Pancreas (tissue), 10 donors: ENCODE measurements around the gene AP3D1. TPM values are rescaled to one million over a fixed set of nuclear protein-coding genes. Genes with fewer than 3 reads are reported as not detected.
"Not testable (repeated sequence)": the region's sequence is repeated elsewhere in the genome, so short reads cannot be mapped to it uniquely, and the experiment has no call there.

Experiments used
- ATAC-seq, 4 donors: fragments of 200-7000 bp; cut with Tn5 transposase; one replicate each; pipeline versions ENCODE4 v1.8.0 to v1.9.1; 2020; ENCODE audit warnings: mild to moderate bottlenecking in 4 of 4, moderate library complexity in 4 of 4
- DNase-seq, 6 donors: peaks; one replicate each; pipeline ENCODE4 v3.0.0-alpha.2; 2020
- FAIRE-seq: peaks from 2 replicates; lab custom pipeline; 2012; peaks lifted over from hg19 to GRCh38; lab: Jason Lieb, UNC
- H3K27ac ChIP-seq, 4 donors: fragments of 200-600 bp; sonication (generic); 1 replicate in 3 of 4; 2 replicates in 1 of 4; pipeline versions ENCODE4 v1.5.0 to v1.8.0; 2020
- H3K27me3 ChIP-seq, 4 donors: fragments of 200-600 bp; one replicate each; pipeline ENCODE4 v1.8.0; 2021
- H3K36me3 ChIP-seq, 3 donors: fragments of 200-600 bp; sonication (generic) in 1 of 3; one replicate each; pipeline versions ENCODE4 v1.5.0 to v1.8.0; 2020 to 2021
- H3K4me1 ChIP-seq, 3 donors: fragments of 200-600 bp; one replicate each; pipeline ENCODE4 v1.8.0; 2021
- H3K4me3 ChIP-seq, 4 donors: fragments of 200-600 bp; sonication (generic) in 2 of 4; one replicate each; pipeline versions ENCODE4 v1.5.0 to v1.8.0; 2020 to 2021
- H3K9me3 ChIP-seq, 4 donors: fragments of 200-600 bp; one replicate each; pipeline ENCODE4 v1.8.0; 2021
- CTCF ChIP-seq, 4 donors: fragments of 200-600 bp; sonication (generic) in 3 of 4; IDR thresholded peaks; one replicate each; pipeline versions ENCODE4 v1.5.0 to v1.8.0; 2021; ENCODE audit warnings: antibody characterized with exemption in 4 of 4
- WGBS, 2 donors: extraction: QIAGEN DNeasy Blood & Tissue Kit; methylation state at CpG; one replicate each; pipeline ENCODE4 v1.1.7; 2013; 5-methylcytosine and 5-hydroxymethylcytosine counted together
- intact Hi-C, 3 donors: fragments of 100-400 bp; cut with DNase I; formaldehyde crosslinking; loops; one replicate each; pipeline versions ENCODE4 v1.11.1 to v1.14.2; 2022
- polyA plus RNA-seq, 2 donors: library from polyadenylated mRNA; stranded (reverse); fragments of 200-250 nt; gene quantifications; one replicate each; pipeline ENCODE4 v1.2.3, GENCODE V29; 2013
- total RNA-seq, 6 donors: library from RNA; stranded (reverse); fragmentation: NEBNext Ultra II Directional in 4 of 6; extraction: Animal tissue kit (Norgen Biotek cat#: 25700) in 4 of 6; gene quantifications; one replicate each; pipeline versions ENCODE4 v1.2.1 to v1.2.4, GENCODE V29; 2021 to 2023
- donor health status: healthy with polysubstance abuse.
- donor health status: DM: no; HTN: no; CAD: no; lungs with moderate emphysema.
- donor health status: DM: no; HTN: no; CAD: no.
- donor health status: control.
- donor health status: control.
- donor health status: Bipolar disorder and iron deficiency.
- donor health status: DM: yes; HTN: yes; CAD: no.
- donor health status: DM: no; HTN: no; CAD: no.
- donor health status: DM: no; HTN: no; CAD: no.
- donor health status: DM: yes; HTN: yes; CAD: no.

Gene AP3D1
- total and polyA plus RNA-seq, 8 donors, result 75.2 to 105 (median 88.0) TPM

- DNase-seq (peak in 1 of 6 donors; percentile 49), FAIRE-seq (no peak), ATAC-seq (no peak)
- H3K4me3 ChIP-seq, result no peak overlapping the region
- H3K27ac ChIP-seq, result no peak overlapping the region
- H3K4me1 ChIP-seq, result no peaks in the 10 kb centered on the region
- intact Hi-C loops, result no loop called here
- H3K36me3 ChIP-seq, result peaks cover 0 to 58% (median 4%) of the 10 kb centered on the region in 3 donors
- WGBS, 2 donors, result 92 to 98% methylated on average over 11 of the region's 11 CpGs
- TF ChIP-seq CTCF (IDR thresholded peaks at IDR 0.05), result no peak
- no peaks in the 10 kb centered on the region for H3K9me3 ChIP-seq
- no peaks in the 10 kb centered on the region for H3K27me3 ChIP-seq
Measured at GRCh38 chr19:2129486-2129885, 21.9 kb downstream of the AP3D1 start.

- Histone ChIP-seq H3K9me3 (no peaks in the 10 kb centered on the region), H3K36me3 (peaks cover 0 to 58% (median 4%) of the 10 kb centered on the region in 3 donors), H3K4me1 (no peaks in the 10 kb centered on the region), H3K27me3 (no peaks in the 10 kb centered on the region), H3K4me3 (no peak overlapping the region), H3K27ac (no peak overlapping the region)
- DNase-seq (no peak), ATAC-seq (no peak), FAIRE-seq (no peak)
- intact Hi-C loops, result no loop called here
- TF ChIP-seq CTCF (IDR thresholded peaks at IDR 0.05), result no peak
- 93 to 95% methylated on average over 19 to 21 of the region's 21 CpGs for WGBS, 2 donors
Measured at GRCh38 chr19:2129022-2129421, 22.3 kb downstream of the AP3D1 start.

GRCh38 chr19:2128252-2128651 is 23.1 kb downstream of the AP3D1 start:
- DNase-seq, H3K4me1 ChIP-seq, H3K9me3 ChIP-seq, H3K27me3 ChIP-seq, intact Hi-C loops, ATAC-seq, H3K27ac ChIP-seq, H3K4me3 ChIP-seq, FAIRE-seq: not testable (repeated sequence)
- 89 to 94% methylated on average over 24 to 28 of the region's 34 CpGs for WGBS, 2 donors
- peaks cover 0 to 64% (median 4%) of the 10 kb centered on the region in 3 donors for H3K36me3 ChIP-seq

GRCh38 chr19:2127758-2128157 is 23.6 kb downstream of the AP3D1 start:
- H3K4me1 ChIP-seq, result no peaks in the 10 kb centered on the region
- ATAC-seq, result peak in 2 of 4 donors; percentile 28 to 42
- no peak overlapping the region for H3K27ac ChIP-seq
- H3K4me3 ChIP-seq, result no peak overlapping the region
- FAIRE-seq, result no peak
- peaks cover 0 to 69% (median 4%) of the 10 kb centered on the region in 3 donors for H3K36me3 ChIP-seq
- no peak for TF ChIP-seq CTCF (IDR thresholded peaks at IDR 0.05)
- no peaks in the 10 kb centered on the region for H3K27me3 ChIP-seq
- H3K9me3 ChIP-seq, result no peaks in the 10 kb centered on the region
- intact Hi-C loops, result no loop called here
- DNase-seq, result no peak
- 78% methylated on average over 19 of the region's 19 CpGs for WGBS, 2 donors

- no peak for ATAC-seq
- H3K4me1 ChIP-seq, result no peaks in the 10 kb centered on the region
- no peak overlapping the region for H3K27ac ChIP-seq
- H3K9me3 ChIP-seq, result no peaks in the 10 kb centered on the region
- intact Hi-C loops, result no loop called here
- 94 to 95% methylated on average over 24 of the region's 24 CpGs for WGBS, 2 donors
- no peak overlapping the region for H3K4me3 ChIP-seq
- DNase-seq, result peak in 1 of 6 donors; percentile 62
- no peak for FAIRE-seq
- TF ChIP-seq CTCF (IDR thresholded peaks at IDR 0.05), result no peak
- peaks cover 0 to 72% (median 4%) of the 10 kb centered on the region in 3 donors for H3K36me3 ChIP-seq
- H3K27me3 ChIP-seq, result no peaks in the 10 kb centered on the region
Measured at GRCh38 chr19:2126879-2127518, 24.4 kb downstream of the AP3D1 start.
